Heart left ventricle (tissue), 13 donors: Measurements from ENCODE around the gene CLEC18C.
"Not testable (repeated sequence)": the region's sequence is repeated elsewhere in the genome, so short reads cannot be mapped to it uniquely, and the experiment has no call there.

Source experiments
- POLR2A ChIP-seq, 2 donors: fragments of 450-650 bp; IDR thresholded peaks; one replicate each; pipeline ENCODE4 v1.6.1; 2017; ENCODE audit warnings: antibody characterized with exemption in 2 of 2, mild to moderate bottlenecking in 2 of 2, moderate library complexity in 2 of 2
- TF ChIP-seq, protein P1 (sequence below), 12 donors: fragments of 200-600 bp; sonication (generic) in 4 of 12; IDR thresholded peaks; one replicate each; pipeline versions ENCODE4 v1.5.0 to v1.8.0; 2018 to 2022; ENCODE audit warnings: antibody characterized with exemption in 12 of 12, mild to moderate bottlenecking in 5 of 12
- donor health status: ischemic (EF 13 %, LVEDD 7.1; RV severe dilation, severe dysfunction).
- donor health status: DM: no; HTN: yes; CAD: no.
- donor health status: DM: no; HTN: no; CAD: no.
- donor health status: ischemic (EF 25% LVEDD 6.9; RV normal size, moderate dysfunction).
- donor health status: ischemic (EF 25% LVEDD 5.7; RV mildly dilated, moderate dysfunction).
- donor health status: ischemic (EF 35%, LVEDD 5.7; RV mildly dilated, moderate dysfunction).
- donor health status: nonischemic (EF 11% LVEDD 7.7; RV severe dilation, severe dysfunction).
- donor health status: DM: yes; HTN: yes; CAD: no.
- donor health status: PGD.
- donor health status: ischemic (EF 29% LVEDD 5.4; RV normal size, mild dysfunction).
- donor health status: nonischemic (EF 23%, LVEDD 6.1; RV moderate dilation, normal function).

DNA sequence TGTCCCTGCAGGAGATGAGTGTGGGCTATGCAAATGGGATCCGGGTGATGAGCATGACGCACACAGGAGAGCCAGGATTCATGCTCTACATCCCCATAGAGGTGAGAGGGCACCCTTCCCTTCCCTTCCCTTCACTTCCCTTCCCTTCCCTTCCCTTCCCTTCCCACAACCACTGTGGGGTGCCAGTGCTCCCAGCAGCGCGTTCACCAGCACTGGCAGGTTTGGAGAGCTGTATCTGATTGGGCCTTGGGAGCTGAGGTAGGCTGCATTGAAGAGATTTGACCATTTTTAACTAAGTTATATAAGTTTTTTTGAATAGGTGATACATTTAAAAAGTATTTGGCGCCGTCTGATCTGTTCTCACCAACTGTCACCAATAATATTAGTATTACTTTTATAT lies 25.1 kb upstream of the CLEC18C start:
- TF ChIP-seq, protein P1, sequence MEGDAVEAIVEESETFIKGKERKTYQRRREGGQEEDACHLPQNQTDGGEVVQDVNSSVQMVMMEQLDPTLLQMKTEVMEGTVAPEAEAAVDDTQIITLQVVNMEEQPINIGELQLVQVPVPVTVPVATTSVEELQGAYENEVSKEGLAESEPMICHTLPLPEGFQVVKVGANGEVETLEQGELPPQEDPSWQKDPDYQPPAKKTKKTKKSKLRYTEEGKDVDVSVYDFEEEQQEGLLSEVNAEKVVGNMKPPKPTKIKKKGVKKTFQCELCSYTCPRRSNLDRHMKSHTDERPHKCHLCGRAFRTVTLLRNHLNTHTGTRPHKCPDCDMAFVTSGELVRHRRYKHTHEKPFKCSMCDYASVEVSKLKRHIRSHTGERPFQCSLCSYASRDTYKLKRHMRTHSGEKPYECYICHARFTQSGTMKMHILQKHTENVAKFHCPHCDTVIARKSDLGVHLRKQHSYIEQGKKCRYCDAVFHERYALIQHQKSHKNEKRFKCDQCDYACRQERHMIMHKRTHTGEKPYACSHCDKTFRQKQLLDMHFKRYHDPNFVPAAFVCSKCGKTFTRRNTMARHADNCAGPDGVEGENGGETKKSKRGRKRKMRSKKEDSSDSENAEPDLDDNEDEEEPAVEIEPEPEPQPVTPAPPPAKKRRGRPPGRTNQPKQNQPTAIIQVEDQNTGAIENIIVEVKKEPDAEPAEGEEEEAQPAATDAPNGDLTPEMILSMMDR (IDR thresholded peaks at IDR 0.05) = not testable (repeated sequence)
- TF ChIP-seq POLR2A (IDR thresholded peaks at IDR 0.05) = not testable (repeated sequence)
